ENCODE results near the gene PDCD1. TPM values are rescaled to one million over a fixed set of nuclear protein-coding genes. Genes with fewer than 3 reads are reported as not detected.

The PDCD1 gene
- total RNA-seq, 1 experiment from 2014 or later, result 0.22 TPM

DNA sequence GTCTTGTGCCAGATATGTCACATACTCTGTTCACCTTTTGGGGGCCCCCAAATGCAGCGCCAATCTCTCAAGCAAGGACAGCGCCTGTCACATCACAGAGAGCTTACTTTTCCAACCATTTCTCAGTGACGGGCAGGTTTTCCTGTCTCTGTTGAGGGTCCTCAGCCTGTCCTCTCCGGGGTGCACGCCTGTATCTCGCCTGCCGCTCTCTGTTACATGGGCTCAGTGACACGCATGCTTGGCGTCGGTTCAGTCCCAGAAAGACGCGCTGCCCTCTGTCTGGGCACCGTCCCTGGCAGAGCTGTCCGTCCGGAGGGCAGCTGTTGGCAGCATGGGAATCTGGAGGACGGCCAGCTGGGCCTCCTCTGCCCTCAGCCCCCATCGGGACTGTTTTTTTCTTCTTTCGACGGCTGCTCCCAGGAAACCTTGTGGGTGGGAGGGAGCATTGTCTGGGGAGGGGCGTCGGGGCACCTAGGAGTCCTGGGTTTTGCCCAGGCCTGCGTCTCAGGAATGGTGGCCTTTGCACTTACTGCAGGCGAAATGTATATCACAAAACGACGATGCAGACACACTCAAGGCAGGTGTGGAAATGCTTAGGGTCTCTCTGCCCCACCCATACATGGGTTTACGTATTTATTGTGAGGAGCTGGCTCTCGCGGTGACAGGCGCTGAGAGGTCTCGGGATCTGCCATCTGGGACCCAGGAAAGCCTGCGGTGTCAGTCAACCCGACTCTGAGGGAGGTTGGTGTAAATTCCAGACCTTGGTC lies 41.7 kb upstream of the PDCD1 start:
- ATAC-seq (no peak), DNase-seq (ENCODE audit: low read depth, low spot score) (no peak)
- H3K4me1 ChIP-seq (ENCODE audit: control insufficient read depth in 1 of 2, insufficient read depth in 2 of 2, low read length in 2 of 2), result no peaks in the 10 kb centered on the region
- no peaks in the 10 kb centered on the region for H3K9me2 ChIP-seq (ENCODE audit: insufficient read depth)
- no peak overlapping the region for H3K27ac ChIP-seq (ENCODE audit: low read depth, low read length)
- H3K27me3 ChIP-seq (ENCODE audit: insufficient read depth, low read length), result no peaks in the 10 kb centered on the region
- CTCF ChIA-PET, result no interaction called here
- no TSS peak for BruUV-seq (replicated peaks)
- no peak overlapping the region for H3K4me2 ChIP-seq (ENCODE audit: low read length)
- no peaks in the 10 kb centered on the region for H3K36me3 ChIP-seq (ENCODE audit: control insufficient read depth in 1 of 2, insufficient read depth in 2 of 2, low read length in 2 of 2)
- no peak overlapping the region for H2AFZ ChIP-seq (ENCODE audit: low read depth, low read length, poor library complexity, severe bottlenecking)
- no peaks in the 10 kb centered on the region for H3K9me3 ChIP-seq (ENCODE audit: control insufficient read depth in 1 of 2, insufficient read depth in 1 of 2, low read depth in 1 of 2, low read length in 2 of 2)
- no peak overlapping the region for H3K4me3 ChIP-seq (replicated peaks in 1 of 2; ENCODE audit: low read depth in 1 of 2, low read length in 2 of 2)
- intact Hi-C loops (cut with micrococcal nuclease), result no loop called here
- RAD21 ChIA-PET (ENCODE audit: low non-redundant PET in 1 of 2, low total read pairs in 2 of 2, uncharacterized antibody in 2 of 2, unreplicated experiment in 2 of 2), result no interaction called here
- H4K20me1 ChIP-seq (ENCODE audit: insufficient read depth), result no peaks in the 10 kb centered on the region
- TF ChIP-seq ELF1 (IDR thresholded peaks at IDR 0.05; ENCODE audit: borderline replicate concordance, low read depth) (no peak), EZH2 (IDR thresholded peaks at IDR 0.05) (no peak), FOSL1 (IDR thresholded peaks at IDR 0.05; ENCODE audit: low read depth) (no peak), CBX3 (IDR thresholded peaks at IDR 0.05; ENCODE audit: low read depth) (no peak), CEBPB (IDR thresholded peaks at IDR 0.05; ENCODE audit: low read depth) (no peak), SRF (IDR thresholded peaks at IDR 0.05; ENCODE audit: low read depth) (no peak), REST (IDR thresholded peaks at IDR 0.05; ENCODE audit: low read depth) (no peak), YY1 (IDR thresholded peaks at IDR 0.05; ENCODE audit: extremely low read depth, insufficient replicate concordance, low read depth, low read length) (no peak), ZFX (IDR thresholded peaks at IDR 0.05) (no peak), POLR2A (IDR thresholded peaks at IDR 0.05; ENCODE audit: borderline replicate concordance, extremely low read depth, insufficient read depth, insufficient read length) (no peak), RAD21 (IDR thresholded peaks at IDR 0.05; ENCODE audit: low read depth) (no peak), EGR1 (IDR thresholded peaks at IDR 0.05; ENCODE audit: low read depth) (no peak), SP1 (IDR thresholded peaks at IDR 0.05; ENCODE audit: low read depth) (no peak), TCF7L2 (IDR thresholded peaks at IDR 0.05; ENCODE audit: borderline replicate concordance, extremely low read depth, insufficient read depth, insufficient read length) (no peak), EZH2phosphoT487 (IDR thresholded peaks at IDR 0.05; ENCODE audit: borderline replicate concordance) (no peak), MAX (IDR thresholded peaks at IDR 0.05) (no peak)
- TF ChIP-seq, protein P1, sequence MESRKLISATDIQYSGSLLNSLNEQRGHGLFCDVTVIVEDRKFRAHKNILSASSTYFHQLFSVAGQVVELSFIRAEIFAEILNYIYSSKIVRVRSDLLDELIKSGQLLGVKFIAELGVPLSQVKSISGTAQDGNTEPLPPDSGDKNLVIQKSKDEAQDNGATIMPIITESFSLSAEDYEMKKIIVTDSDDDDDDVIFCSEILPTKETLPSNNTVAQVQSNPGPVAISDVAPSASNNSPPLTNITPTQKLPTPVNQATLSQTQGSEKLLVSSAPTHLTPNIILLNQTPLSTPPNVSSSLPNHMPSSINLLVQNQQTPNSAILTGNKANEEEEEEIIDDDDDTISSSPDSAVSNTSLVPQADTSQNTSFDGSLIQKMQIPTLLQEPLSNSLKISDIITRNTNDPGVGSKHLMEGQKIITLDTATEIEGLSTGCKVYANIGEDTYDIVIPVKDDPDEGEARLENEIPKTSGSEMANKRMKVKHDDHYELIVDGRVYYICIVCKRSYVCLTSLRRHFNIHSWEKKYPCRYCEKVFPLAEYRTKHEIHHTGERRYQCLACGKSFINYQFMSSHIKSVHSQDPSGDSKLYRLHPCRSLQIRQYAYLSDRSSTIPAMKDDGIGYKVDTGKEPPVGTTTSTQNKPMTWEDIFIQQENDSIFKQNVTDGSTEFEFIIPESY (IDR thresholded peaks at IDR 0.05; ENCODE audit: extremely low read depth, insufficient replicate concordance, low read length), result no peak
- TF ChIP-seq, protein P2, sequence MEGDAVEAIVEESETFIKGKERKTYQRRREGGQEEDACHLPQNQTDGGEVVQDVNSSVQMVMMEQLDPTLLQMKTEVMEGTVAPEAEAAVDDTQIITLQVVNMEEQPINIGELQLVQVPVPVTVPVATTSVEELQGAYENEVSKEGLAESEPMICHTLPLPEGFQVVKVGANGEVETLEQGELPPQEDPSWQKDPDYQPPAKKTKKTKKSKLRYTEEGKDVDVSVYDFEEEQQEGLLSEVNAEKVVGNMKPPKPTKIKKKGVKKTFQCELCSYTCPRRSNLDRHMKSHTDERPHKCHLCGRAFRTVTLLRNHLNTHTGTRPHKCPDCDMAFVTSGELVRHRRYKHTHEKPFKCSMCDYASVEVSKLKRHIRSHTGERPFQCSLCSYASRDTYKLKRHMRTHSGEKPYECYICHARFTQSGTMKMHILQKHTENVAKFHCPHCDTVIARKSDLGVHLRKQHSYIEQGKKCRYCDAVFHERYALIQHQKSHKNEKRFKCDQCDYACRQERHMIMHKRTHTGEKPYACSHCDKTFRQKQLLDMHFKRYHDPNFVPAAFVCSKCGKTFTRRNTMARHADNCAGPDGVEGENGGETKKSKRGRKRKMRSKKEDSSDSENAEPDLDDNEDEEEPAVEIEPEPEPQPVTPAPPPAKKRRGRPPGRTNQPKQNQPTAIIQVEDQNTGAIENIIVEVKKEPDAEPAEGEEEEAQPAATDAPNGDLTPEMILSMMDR (IDR thresholded peaks at IDR 0.05 in 2 of 3, conservative IDR thresholded peaks at IDR 0.05 in 1 of 3; ENCODE audit: borderline replicate concordance in 1 of 3, insufficient read depth in 1 of 3, low read depth in 2 of 3, low read length in 2 of 3), result no peak
- no peaks in the 10 kb centered on the region for H3K79me2 ChIP-seq (ENCODE audit: insufficient read depth, low read length)
- H3K9ac ChIP-seq (ENCODE audit: low read length), result no peak overlapping the region
- POLR2A ChIA-PET, result no interaction called here

Measured in HCT116 (cell line).